CD4-positive, alpha-beta memory T cell (primary cell): Measurements from ENCODE around the gene ADCY7. TPM values are rescaled to one million over a fixed set of nuclear protein-coding genes. Genes with fewer than 3 reads are reported as not detected.

ENCODE experiments used
- CTCF ChIA-PET: fragments of 350-600 bp; sonication (Branson Sonifier 250); formaldehyde crosslinking; loops from one replicate; lab custom pipeline; 2021; ENCODE audit warnings: inconsistent platforms; ENCODE audit not compliant: partially characterized antibody; lab: Charles Lee
- POLR2A ChIA-PET: fragments of 350-600 bp; sonication (Branson Sonifier 250); formaldehyde crosslinking; loops from one replicate; lab custom pipeline; 2021; ENCODE audit not compliant: partially characterized antibody; lab: Charles Lee
- DNase-seq, 5 donors: peaks; one replicate each; pipeline versions ENCODE4 v3.0.0 to v3.0.0-alpha.2; 2020 to 2022; ENCODE audit warnings: mixed read lengths in 1 of 5
- H3K27ac ChIP-seq: one replicate; pipeline ENCODE4 v1.7.0; 2013; ENCODE audit warnings: low read depth, low read length
- H3K27me3 ChIP-seq: 2 replicates; pipeline ENCODE4 v1.7.0; 2013; ENCODE audit warnings: mild to moderate bottlenecking, low read length, moderate library complexity; ENCODE audit not compliant: insufficient read depth
- H3K36me3 ChIP-seq: 2 replicates; pipeline ENCODE4 v1.7.0; 2013; ENCODE audit warnings: mild to moderate bottlenecking, low read length, moderate library complexity; ENCODE audit not compliant: insufficient read depth
- H3K4me1 ChIP-seq: 2 replicates; pipeline ENCODE4 v1.7.0; 2013; ENCODE audit warnings: mild to moderate bottlenecking, low read length, moderate library complexity; ENCODE audit not compliant: insufficient read depth
- H3K4me3 ChIP-seq, 2 donors: one replicate each; pipeline ENCODE4 v1.7.0; 2013; ENCODE audit warnings: low read length in 2 of 2, mild to moderate bottlenecking in 1 of 2
- H3K9me3 ChIP-seq, 2 donors: one replicate each; pipeline ENCODE4 v1.7.0; 2013; ENCODE audit warnings: low read length in 2 of 2, control low read depth in 1 of 2; ENCODE audit not compliant: control insufficient read depth in 1 of 2
- H3K27ac Mint-ChIP-seq, 7 donors: one replicate each; pipeline ENCODE4 v1.8.0; 2020 to 2021; ENCODE audit warnings: mixed read lengths in 7 of 7, mild to moderate bottlenecking in 6 of 7, inconsistent platforms in 3 of 7, moderate library complexity in 3 of 7
- H3K27me3 Mint-ChIP-seq, 2 donors: one replicate each; pipeline ENCODE4 v1.8.0; 2020 to 2021; ENCODE audit warnings: mixed read lengths in 2 of 2
- H3K36me3 Mint-ChIP-seq, 2 donors: one replicate each; pipeline ENCODE4 v1.8.0; 2020 to 2021; ENCODE audit warnings: mixed read lengths in 2 of 2, inconsistent platforms in 1 of 2, mild to moderate bottlenecking in 1 of 2
- H3K4me1 Mint-ChIP-seq, 4 donors: one replicate each; pipeline ENCODE4 v1.8.0; 2020 to 2021; ENCODE audit warnings: mixed read lengths in 4 of 4, mild to moderate bottlenecking in 1 of 4
- H3K4me3 Mint-ChIP-seq, 8 donors: one replicate each; pipeline ENCODE4 v1.8.0; 2020 to 2021; ENCODE audit warnings: mixed read lengths in 8 of 8, mild to moderate bottlenecking in 7 of 8, moderate library complexity in 6 of 8, inconsistent platforms in 3 of 8
- H3K9me3 Mint-ChIP-seq, 8 donors: one replicate each; pipeline ENCODE4 v1.8.0; 2020 to 2021; ENCODE audit warnings: mixed read lengths in 8 of 8, mild to moderate bottlenecking in 5 of 8, inconsistent platforms in 3 of 8, moderate library complexity in 1 of 8
- intact Hi-C: fragments of 100-400 bp; cut with micrococcal nuclease; formaldehyde crosslinking; loops from one replicate; pipeline ENCODE4 v1.15.1; 2023
- polyA plus RNA-seq, 2 donors: library from polyadenylated mRNA; unstranded; fragments of 300-500 nt; fragmentation: Illumina TruSeq; gene quantifications; one replicate each; pipeline ENCODE4 v1.2.3, GENCODE V29; 2021
- total RNA-seq, 2 experiments: library from RNA; stranded (reverse); gene quantifications; one replicate each; pipeline ENCODE4 v1.2.3, GENCODE V29; 2021

The ADCY7 gene
- total and polyA plus RNA-seq, 4 experiments from 2014 or later: 34.8 to 235 (median 150) TPM

- Mint-ChIP-seq H3K27ac (peak overlapping the region in 1 of 7 donors; percentile 22), H3K27me3 (no peaks in the 10 kb centered on the region), H3K4me3 (no peak overlapping the region), H3K4me1 (peaks cover 0 to 4% (median 2%) of the 10 kb centered on the region in 4 donors), H3K9me3 (no peaks in the 10 kb centered on the region), H3K36me3 (peaks cover 10 to 55% of the 10 kb centered on the region in 2 donors)
- Histone ChIP-seq H3K4me1 (no peaks in the 10 kb centered on the region), H3K4me3 (no peak overlapping the region), H3K27ac (no peak overlapping the region), H3K27me3 (no peaks in the 10 kb centered on the region), H3K9me3 (no peaks in the 10 kb centered on the region), H3K36me3 (peaks cover 82% of the 10 kb centered on the region)
- no peak for DNase-seq
- ChIA-PET POLR2A (interaction anchor here (0.9 to 3.2 kb wide), 4 partner anchors 9 to 31 kb away, joined by 3 to 8 read pairs (median 3); no protein-coding TSS in a partner anchor), CTCF (no interaction called here)
- intact Hi-C loops: no loop called here
These were observed 38.4 kb downstream of the ADCY7 start for GRCh38 chr16:50304467-50305440.

- Mint-ChIP-seq H3K36me3 (peaks cover 17 to 56% of the 10 kb centered on the region in 2 donors), H3K27ac (peak overlapping the region in 1 of 7 donors; percentile 37), H3K9me3 (no peaks in the 10 kb centered on the region), H3K4me1 (peaks cover 0 to 11% (median 4%) of the 10 kb centered on the region in 4 donors), H3K27me3 (no peaks in the 10 kb centered on the region), H3K4me3 (no peak overlapping the region)
- no peak for DNase-seq
- H3K27me3 ChIP-seq: no peaks in the 10 kb centered on the region
- intact Hi-C loops: no loop called here
- no peaks in the 10 kb centered on the region for H3K9me3 ChIP-seq
- peaks cover 81% of the 10 kb centered on the region for H3K36me3 ChIP-seq
- no peak overlapping the region for H3K27ac ChIP-seq
- no peaks in the 10 kb centered on the region for H3K4me1 ChIP-seq
- ChIA-PET POLR2A (interaction anchor here (0.8 to 3.2 kb wide), 5 partner anchors 8 to 38 kb away, joined by 3 to 8 read pairs (median 4); no protein-coding TSS in a partner anchor), CTCF (interaction anchor here (2.0 kb wide), 1 partner anchor 40 kb away, joined by 7 read pairs; the partner anchor contains the start of gene ADCY7)
- no peak overlapping the region for H3K4me3 ChIP-seq
These were observed 39.2 kb downstream of the ADCY7 start for GRCh38 chr16:50305441-50306061.

- H3K4me1 ChIP-seq: no peaks in the 10 kb centered on the region
- H3K36me3 ChIP-seq: peaks cover 78% of the 10 kb centered on the region
- CTCF ChIA-PET: interaction anchor here (1.1 to 2.0 kb wide), 2 partner anchors 41 to 48 kb away, joined by 3 to 7 read pairs; partner anchors contain the start of gene ADCY7
- intact Hi-C loops: no loop called here
- Mint-ChIP-seq H3K27ac (peak overlapping the region in 2 of 7 donors; percentile 37 to 91), H3K4me1 (peaks cover 0 to 12% (median 4%) of the 10 kb centered on the region in 4 donors), H3K4me3 (no peak overlapping the region), H3K36me3 (peaks cover 17 to 52% of the 10 kb centered on the region in 2 donors), H3K27me3 (no peaks in the 10 kb centered on the region), H3K9me3 (no peaks in the 10 kb centered on the region)
- H3K9me3 ChIP-seq: no peaks in the 10 kb centered on the region
- no peaks in the 10 kb centered on the region for H3K27me3 ChIP-seq
- H3K27ac ChIP-seq: no peak overlapping the region
- no peak overlapping the region for H3K4me3 ChIP-seq
- POLR2A ChIA-PET: interaction anchor here (0.8 to 1.6 kb wide), 4 partner anchors 24 to 40 kb away, joined by 3 to 4 read pairs (median 4); partner anchors contain the start of gene ADCY7
- DNase-seq: no peak
These were observed 39.9 kb downstream of the ADCY7 start for GRCh38 chr16:50306287-50306686.

DNA sequence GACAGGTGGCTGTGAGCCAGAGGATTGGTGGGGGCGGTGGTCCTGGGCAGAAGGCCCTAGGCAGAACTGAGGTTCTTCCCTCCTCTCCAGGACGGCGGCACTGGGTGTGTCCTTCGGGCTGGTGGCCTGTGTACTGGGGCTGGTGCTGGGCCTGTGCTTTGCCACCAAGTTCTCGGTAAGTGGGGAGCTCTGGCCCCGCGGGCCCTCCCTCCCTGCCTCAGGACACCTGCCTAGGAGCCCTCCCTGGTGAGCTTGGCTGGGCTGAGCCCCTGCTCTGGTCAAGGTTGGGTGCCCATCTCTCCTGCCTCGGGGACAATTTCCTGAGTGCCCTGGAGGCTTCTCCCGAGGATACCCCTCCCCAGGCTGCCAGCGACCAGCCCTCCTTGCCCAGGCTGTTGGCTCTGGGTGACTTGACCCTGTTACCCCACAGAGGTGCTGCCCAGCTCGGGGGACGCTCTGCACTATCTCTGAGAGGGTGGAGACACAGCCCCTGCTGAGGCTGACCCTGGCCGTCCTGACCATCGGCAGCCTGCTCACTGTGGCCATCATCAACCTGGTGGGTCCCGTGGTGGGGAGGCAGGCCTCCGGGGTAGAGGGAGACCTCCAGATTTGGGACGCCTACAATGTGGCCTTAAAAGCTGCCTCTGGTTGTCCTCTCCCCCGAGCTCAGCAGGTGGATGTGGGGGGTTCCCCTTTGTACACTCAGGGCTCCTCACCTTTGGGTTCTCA is 42.0 kb downstream of the ADCY7 start:
- POLR2A ChIA-PET: interaction anchor here (1.4 to 9.6 kb wide), 4 partner anchors 9 to 35 kb away, joined by 4 to 72 read pairs (median 7); no protein-coding TSS in a partner anchor
- Histone ChIP-seq H3K27ac (no peak overlapping the region), H3K9me3 (no peaks in the 10 kb centered on the region), H3K4me1 (peaks cover 9% of the 10 kb centered on the region), H3K4me3 (no peak overlapping the region), H3K36me3 (peaks cover 77% of the 10 kb centered on the region), H3K27me3 (no peaks in the 10 kb centered on the region)
- Mint-ChIP-seq H3K9me3 (no peaks in the 10 kb centered on the region), H3K36me3 (peaks cover 18 to 52% of the 10 kb centered on the region in 2 donors), H3K4me3 (no peak overlapping the region), H3K27me3 (no peaks in the 10 kb centered on the region), H3K27ac (peak overlapping the region in 4 of 7 donors; percentile 10 to 48 (median 26)), H3K4me1 (peaks cover 10 to 22% (median 14%) of the 10 kb centered on the region in 4 donors)
- intact Hi-C loops: no loop called here
- peak in 1 of 5 donors; percentile 27 for DNase-seq
- CTCF ChIA-PET: interaction anchor here (0.7 to 1.0 kb wide), 2 partner anchors 46 to 480 kb away, joined by 4 read pairs; no protein-coding TSS in a partner anchor

DNA sequence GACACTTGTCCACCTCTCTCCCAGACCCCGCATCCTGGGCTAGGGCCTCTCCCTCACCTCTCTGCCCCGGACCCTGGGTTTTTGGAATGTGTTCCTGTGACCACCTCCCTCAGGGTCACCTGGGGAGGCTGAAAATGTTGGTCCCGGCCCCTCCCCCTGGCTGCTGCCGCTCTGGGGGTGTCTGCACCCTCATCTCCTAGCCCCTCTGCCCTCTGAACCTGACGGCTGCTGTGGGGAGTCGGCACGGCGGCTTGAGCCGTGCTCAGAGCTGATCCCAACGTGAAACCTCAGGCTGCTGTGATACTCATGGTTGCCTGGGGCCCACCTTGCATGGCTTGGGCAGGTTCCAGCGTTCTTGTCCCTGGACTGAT is 42.8 kb downstream of the ADCY7 start:
- Histone ChIP-seq H3K4me3 (no peak overlapping the region), H3K27me3 (no peaks in the 10 kb centered on the region), H3K36me3 (peaks cover 80% of the 10 kb centered on the region), H3K4me1 (peaks cover 16% of the 10 kb centered on the region), H3K9me3 (no peaks in the 10 kb centered on the region), H3K27ac (no peak overlapping the region)
- ChIA-PET POLR2A (interaction anchor here (1.2 to 9.6 kb wide), 7 partner anchors 10 to 36 kb away, joined by 3 to 72 read pairs (median 5); no protein-coding TSS in a partner anchor), CTCF (interaction anchor here (1.0 kb wide), 1 partner anchor 45 kb away, joined by 4 read pairs; no protein-coding TSS in a partner anchor)
- peaks cover 22 to 60% of the 10 kb centered on the region in 2 donors for H3K36me3 Mint-ChIP-seq
- DNase-seq: peak in 1 of 5 donors; percentile 29
- peaks cover 14 to 28% (median 19%) of the 10 kb centered on the region in 4 donors for H3K4me1 Mint-ChIP-seq
- intact Hi-C loops: no loop called here
- no peaks in the 10 kb centered on the region for H3K27me3 Mint-ChIP-seq
- no peaks in the 10 kb centered on the region for H3K9me3 Mint-ChIP-seq
- no peak overlapping the region for H3K4me3 Mint-ChIP-seq
- H3K27ac Mint-ChIP-seq: peak overlapping the region in 4 of 7 donors; percentile 35 to 75 (median 68)

DNA sequence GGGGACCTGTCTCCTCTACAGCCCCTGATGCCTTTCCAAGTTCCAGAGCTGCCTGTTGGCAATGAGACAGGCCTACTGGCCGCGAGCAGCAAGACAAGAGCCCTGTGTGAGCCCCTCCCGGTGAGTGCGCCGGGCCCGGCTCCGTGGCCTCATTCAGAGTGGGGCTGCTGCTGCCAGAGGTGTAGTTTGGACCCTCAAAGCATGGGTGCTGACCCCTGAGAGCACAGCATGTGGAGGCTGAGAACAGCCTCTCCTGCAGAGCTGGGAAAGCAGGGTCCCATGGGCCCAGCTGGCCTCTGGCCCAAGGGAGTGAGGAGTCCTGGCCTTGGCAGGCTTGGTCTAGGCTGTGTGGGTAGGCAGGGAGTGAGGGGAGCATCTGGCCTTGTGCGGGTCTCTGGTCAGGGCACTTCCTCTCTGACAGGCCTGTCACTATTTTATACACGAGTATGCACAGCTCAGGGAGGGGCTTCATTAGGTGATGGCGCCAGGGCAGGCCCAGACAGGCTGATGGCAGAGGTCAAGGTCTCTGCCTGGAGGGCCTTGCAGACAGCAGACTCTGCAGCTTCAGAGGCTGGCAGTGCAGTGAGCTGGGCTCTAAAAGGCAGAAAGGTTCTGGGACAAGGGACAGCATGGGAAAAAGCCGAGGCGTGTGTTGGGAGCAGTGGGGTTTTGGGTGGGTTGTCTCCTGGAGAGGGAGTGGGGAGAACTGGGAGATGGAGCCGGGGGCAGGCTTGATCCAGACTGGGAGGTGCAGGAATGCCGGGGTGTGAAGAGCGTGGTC is 43.4 kb downstream of the ADCY7 start:
- Mint-ChIP-seq H3K4me1 (peaks cover 14 to 29% (median 20%) of the 10 kb centered on the region in 4 donors), H3K4me3 (peak overlapping the region in 1 of 8 donors; percentile 37), H3K36me3 (peaks cover 26 to 62% of the 10 kb centered on the region in 2 donors), H3K9me3 (no peaks in the 10 kb centered on the region), H3K27me3 (no peaks in the 10 kb centered on the region), H3K27ac (peak overlapping the region; percentile 62 to 86 (median 71))
- Histone ChIP-seq H3K27ac (no peak overlapping the region), H3K4me1 (peaks cover 17% of the 10 kb centered on the region), H3K4me3 (no peak overlapping the region), H3K9me3 (no peaks in the 10 kb centered on the region), H3K27me3 (no peaks in the 10 kb centered on the region), H3K36me3 (peaks cover 80% of the 10 kb centered on the region)
- POLR2A ChIA-PET: interaction anchor here (0.7 to 9.6 kb wide), 11 partner anchors 10 to 50 kb away, joined by 3 to 72 read pairs (median 4); partner anchors contain the start of gene ADCY7
- peak in 1 of 5 donors; percentile 23 for DNase-seq
- CTCF ChIA-PET: interaction anchor here (1.0 kb wide), 1 partner anchor 17 kb away, joined by 4 read pairs; no protein-coding TSS in a partner anchor
- intact Hi-C loops: loop anchor here (5.0 kb wide), 1 partner anchor 42 kb away; the partner anchor contains the start of gene ADCY7
